ENCODE measurements around the gene DHRS3. TPM values are rescaled to one million over a fixed set of nuclear protein-coding genes. Genes with fewer than 3 reads are reported as not detected.
A peak's percentile ranks its signal among the peaks of the same experiment; 100 is the strongest.

The DHRS3 gene
- total RNA-seq, 1 donor from 2014 or later = 31.9 TPM

GRCh38 chr1:12616709-12617373 lies 1.2 kb downstream of the DHRS3 start:
- Mint-ChIP-seq H3K36me3 (ENCODE audit: low read depth) (peaks cover 12% of the 10 kb centered on the region), H3K4me3 (ENCODE audit: unreplicated experiment) (peak overlapping the region; percentile 96), H3K4me1 (ENCODE audit: low read depth) (peaks cover 72% of the 10 kb centered on the region), H3K9me3 (ENCODE audit: low read depth) (no peaks in the 10 kb centered on the region), H3K27me3 (ENCODE audit: low read depth) (peaks cover 2% of the 10 kb centered on the region), H3K27ac (ENCODE audit: unreplicated experiment) (peak overlapping the region; percentile 92)
- TF ChIP-seq CTCF (IDR thresholded peaks at IDR 0.05) = peak; percentile 10
- DNase-seq (ENCODE audit: low spot score) = no peak

- Mint-ChIP-seq H3K9me3 (ENCODE audit: low read depth) (no peaks in the 10 kb centered on the region), H3K27me3 (ENCODE audit: low read depth) (peaks cover 2% of the 10 kb centered on the region), H3K36me3 (ENCODE audit: low read depth) (peaks cover 14% of the 10 kb centered on the region), H3K27ac (ENCODE audit: unreplicated experiment) (peak overlapping the region; percentile 92), H3K4me1 (ENCODE audit: low read depth) (peaks cover 64% of the 10 kb centered on the region), H3K4me3 (ENCODE audit: unreplicated experiment) (peak overlapping the region; percentile 96)
- no peak for TF ChIP-seq CTCF (IDR thresholded peaks at IDR 0.05)
- DNase-seq (ENCODE audit: low spot score) = no peak
Observed at GRCh38 chr1:12615865-12616708, 1.9 kb downstream of the DHRS3 start.

GRCh38 chr1:12615159-12615864 lies 2.7 kb downstream of the DHRS3 start:
- Mint-ChIP-seq H3K9me3 (ENCODE audit: low read depth) (no peaks in the 10 kb centered on the region), H3K4me3 (ENCODE audit: unreplicated experiment) (peak overlapping the region; percentile 96), H3K27me3 (ENCODE audit: low read depth) (peaks cover 2% of the 10 kb centered on the region), H3K36me3 (ENCODE audit: low read depth) (peaks cover 19% of the 10 kb centered on the region), H3K4me1 (ENCODE audit: low read depth) (peaks cover 57% of the 10 kb centered on the region), H3K27ac (ENCODE audit: unreplicated experiment) (no peak overlapping the region)
- no peak for DNase-seq (ENCODE audit: low spot score)
- TF ChIP-seq CTCF (IDR thresholded peaks at IDR 0.05) = no peak

GRCh38 chr1:12614402-12615158 lies 3.4 kb downstream of the DHRS3 start:
- Mint-ChIP-seq H3K9me3 (ENCODE audit: low read depth) (no peaks in the 10 kb centered on the region), H3K4me1 (ENCODE audit: low read depth) (peaks cover 50% of the 10 kb centered on the region), H3K4me3 (ENCODE audit: unreplicated experiment) (peak overlapping the region; percentile 96), H3K27ac (ENCODE audit: unreplicated experiment) (no peak overlapping the region), H3K27me3 (ENCODE audit: low read depth) (peaks cover 5% of the 10 kb centered on the region), H3K36me3 (ENCODE audit: low read depth) (peaks cover 19% of the 10 kb centered on the region)
- no peak for TF ChIP-seq CTCF (IDR thresholded peaks at IDR 0.05)
- no peak for DNase-seq (ENCODE audit: low spot score)

All from chondrocyte (in vitro differentiated cells).